ENCODE measurements around the gene PIEZO1. TPM values are rescaled to one million over a fixed set of nuclear protein-coding genes. Genes with fewer than 3 reads are reported as not detected.

PIEZO1 gene
- total and polyA plus RNA-seq, 8 donors, result 16.3 to 255 (median 31.8) TPM

GRCh38 chr16:88697116-88697830, 87.7 kb downstream of the PIEZO1 start:
- Histone ChIP-seq H3K4me3 (no peak overlapping the region), H3K27me3 (no peaks in the 10 kb centered on the region), H3K4me1 (no peaks in the 10 kb centered on the region), H3K9me3 (no peaks in the 10 kb centered on the region), H3K36me3 (peaks cover 0 to 12% (median 4%) of the 10 kb centered on the region in 3 donors), H3K27ac (no peak overlapping the region)
- WGBS, 2 donors, result 92 to 94% methylated on average over 47 of the region's 47 CpGs
- DNase-seq (peak in 1 of 6 donors; percentile 69), FAIRE-seq (no peak), ATAC-seq (no peak)
- intact Hi-C loops (cut with DNase I), result no loop called here
- no peak for TF ChIP-seq CTCF (IDR thresholded peaks at IDR 0.05)

GRCh38 chr16:88696441-88696840, 88.6 kb downstream of the PIEZO1 start:
- no peak for TF ChIP-seq CTCF (IDR thresholded peaks at IDR 0.05)
- Histone ChIP-seq H3K36me3 (peaks cover 0 to 12% (median 4%) of the 10 kb centered on the region in 3 donors), H3K9me3 (no peaks in the 10 kb centered on the region), H3K27ac (no peak overlapping the region), H3K27me3 (no peaks in the 10 kb centered on the region), H3K4me3 (no peak overlapping the region), H3K4me1 (no peaks in the 10 kb centered on the region)
- DNase-seq, result peak in 1 of 6 donors; percentile 39
- intact Hi-C loops (cut with DNase I), result no loop called here
- no peak for ATAC-seq
- WGBS, 2 donors, result 85 to 94% methylated on average over 14 of the region's 14 CpGs
- no peak for FAIRE-seq

GRCh38 chr16:88695753-88696152, 89.3 kb downstream of the PIEZO1 start:
- no peak overlapping the region for H3K4me3 ChIP-seq
- H3K9me3 ChIP-seq, result no peaks in the 10 kb centered on the region
- FAIRE-seq (no peak), ATAC-seq (no peak), DNase-seq (peak in 1 of 6 donors; percentile 41)
- H3K36me3 ChIP-seq, result peaks cover 0 to 12% (median 4%) of the 10 kb centered on the region in 3 donors
- H3K4me1 ChIP-seq, result no peaks in the 10 kb centered on the region
- intact Hi-C loops (cut with DNase I), result no loop called here
- WGBS, 2 donors, result 89 to 95% methylated on average over 7 of the region's 7 CpGs
- H3K27ac ChIP-seq, result no peak overlapping the region
- no peak for TF ChIP-seq CTCF (IDR thresholded peaks at IDR 0.05)
- H3K27me3 ChIP-seq, result no peaks in the 10 kb centered on the region

- ATAC-seq (no peak), DNase-seq (peak in 2 of 6 donors; percentile 48 to 82), FAIRE-seq (no peak)
- H3K4me3 ChIP-seq, result no peak overlapping the region
- intact Hi-C loops (cut with DNase I), result no loop called here
- WGBS, 2 donors, result 77 to 80% methylated on average over 15 of the region's 15 CpGs
- peaks cover 0 to 12% (median 4%) of the 10 kb centered on the region in 3 donors for H3K36me3 ChIP-seq
- no peak for TF ChIP-seq CTCF (IDR thresholded peaks at IDR 0.05)
- H3K27ac ChIP-seq, result no peak overlapping the region
- no peaks in the 10 kb centered on the region for H3K27me3 ChIP-seq
- no peaks in the 10 kb centered on the region for H3K4me1 ChIP-seq
- H3K9me3 ChIP-seq, result no peaks in the 10 kb centered on the region
Observed at GRCh38 chr16:88695218-88695617, 89.8 kb downstream of the PIEZO1 start.

All from pancreas (tissue), 10 donors.